Right lobe of liver (tissue), 6 donors: ENCODE results near the gene TRAF3. TPM values are rescaled to one million over a fixed set of nuclear protein-coding genes. Genes with fewer than 3 reads are reported as not detected.

ENCODE experiments used
- ATAC-seq, 4 donors: fragments of 200-7000 bp; cut with Tn5 transposase; one replicate each; pipeline ENCODE4 v1.9.1; 2020; ENCODE audit warnings: mild to moderate bottlenecking in 4 of 4, moderate library complexity in 4 of 4
- DNase-seq, 3 donors: peaks; one replicate each; pipeline ENCODE4 v3.0.0-alpha.2; 2020
- H3K27ac ChIP-seq, 3 donors: fragments of 200-600 bp; one replicate each; pipeline ENCODE4 v1.8.0; 2022
- H3K27me3 ChIP-seq, 2 donors: fragments of 200-600 bp; one replicate each; pipeline ENCODE4 v1.8.0; 2022
- H3K36me3 ChIP-seq, 4 donors: fragments of 200-600 bp; sonication (generic) in 1 of 4; one replicate each; pipeline versions ENCODE4 v1.5.1 to v1.8.0; 2017 to 2022; ENCODE audit warnings: control low read depth in 1 of 4
- H3K4me1 ChIP-seq, 4 donors: fragments of 200-600 bp; sonication (generic) in 1 of 4; one replicate each; pipeline versions ENCODE4 v1.5.1 to v1.8.0; 2017 to 2022; ENCODE audit warnings: control low read depth in 1 of 4
- H3K4me3 ChIP-seq, 3 donors: fragments of 200-600 bp; one replicate each; pipeline ENCODE4 v1.8.0; 2022
- H3K9me3 ChIP-seq, 4 donors: fragments of 200-600 bp; sonication (generic) in 1 of 4; one replicate each; pipeline versions ENCODE4 v1.5.1 to v1.8.0; 2017 to 2022; ENCODE audit warnings: control low read depth in 1 of 4
- POLR2A ChIP-seq: fragments of 450-650 bp; IDR thresholded peaks from one replicate; pipeline ENCODE4 v1.6.1; 2017; ENCODE audit warnings: antibody characterized with exemption, mild to moderate bottlenecking
- WGBS: methylation state at CpG from one replicate; pipeline ENCODE4 v1.1.6; 2018; ENCODE audit warnings: low coverage, low lambda C conversion rate; ENCODE audit not compliant: insufficient coverage; ENCODE audit errors: missing lambda C conversion rate; 5-methylcytosine and 5-hydroxymethylcytosine counted together
- intact Hi-C, 2 donors: fragments of 100-400 bp; cut with DNase I; formaldehyde crosslinking; loops; one replicate each; pipeline versions ENCODE4 v1.11.2 to v1.14.1; 2022
- total RNA-seq, 6 experiments: library from RNA; depleted of rRNA in 2 of 6; stranded (reverse); fragments of >200 nt in 2 of 6; fragmentation: NEBNext Ultra II Directional in 3 of 6; extraction: Animal tissue kit (Norgen Biotek cat#: 25700) in 3 of 6; gene quantifications; one replicate each; pipeline versions ENCODE4 v1.1.0 to v1.2.4, GENCODE V29; 2016 to 2023
- TF ChIP-seq, protein P1 (sequence below), 4 donors: fragments of 200-600 bp in 3 of 4; fragments of 450-650 bp in 1 of 4; IDR thresholded peaks; one replicate each; pipeline versions ENCODE4 v1.5.1 to v1.8.0; 2016 to 2022; ENCODE audit warnings: antibody characterized with exemption in 4 of 4, mild to moderate bottlenecking in 2 of 4
- donor health status: DM: no; HTN: yes; CAD: no.
- donor health status: DM: no; HTN: no; CAD: no.
- donor health status: DM: no; HTN: no; CAD: no.
- donor health status: DM: no; HTN: yes; CAD: no.
- donor health status: DM: no; HTN: yes; CAD: no.

Gene TRAF3
- total RNA-seq, 6 experiments from 2014 or later = 5.6 to 10.5 (median 8.3) TPM

DNA sequence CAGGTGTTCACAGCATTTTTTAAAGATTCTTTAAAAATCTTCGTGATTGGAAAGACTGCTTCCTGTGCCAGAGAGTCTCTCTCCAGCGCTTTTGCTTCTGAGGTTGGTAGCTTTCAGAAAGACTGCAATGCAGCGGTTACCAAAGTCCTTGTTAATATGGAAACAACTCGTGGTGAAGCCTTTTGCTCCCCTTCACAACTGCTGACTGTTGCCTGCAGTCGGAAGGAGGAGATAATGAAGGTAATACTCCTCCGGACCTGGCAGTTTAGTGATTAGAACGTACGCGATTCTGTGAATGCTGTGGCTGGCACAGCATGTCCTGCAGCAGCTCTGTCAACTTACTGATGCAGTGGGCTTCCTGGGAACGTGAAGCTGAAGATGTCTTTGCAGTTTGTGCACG lies 50.9 kb downstream of the TRAF3 start:
- Histone ChIP-seq H3K9me3 (no peaks in the 10 kb centered on the region), H3K27me3 (no peaks in the 10 kb centered on the region), H3K36me3 (no peaks in the 10 kb centered on the region), H3K27ac (no peak overlapping the region), H3K4me1 (peaks cover 0 to 19% (median 0%) of the 10 kb centered on the region in 4 donors), H3K4me3 (no peak overlapping the region)
- 71% methylated on average over 7 of the region's 11 CpGs for WGBS
- ATAC-seq (no peak), DNase-seq (no peak)
- intact Hi-C loops = no loop called here
- TF ChIP-seq POLR2A = no peak
- TF ChIP-seq, protein P1, sequence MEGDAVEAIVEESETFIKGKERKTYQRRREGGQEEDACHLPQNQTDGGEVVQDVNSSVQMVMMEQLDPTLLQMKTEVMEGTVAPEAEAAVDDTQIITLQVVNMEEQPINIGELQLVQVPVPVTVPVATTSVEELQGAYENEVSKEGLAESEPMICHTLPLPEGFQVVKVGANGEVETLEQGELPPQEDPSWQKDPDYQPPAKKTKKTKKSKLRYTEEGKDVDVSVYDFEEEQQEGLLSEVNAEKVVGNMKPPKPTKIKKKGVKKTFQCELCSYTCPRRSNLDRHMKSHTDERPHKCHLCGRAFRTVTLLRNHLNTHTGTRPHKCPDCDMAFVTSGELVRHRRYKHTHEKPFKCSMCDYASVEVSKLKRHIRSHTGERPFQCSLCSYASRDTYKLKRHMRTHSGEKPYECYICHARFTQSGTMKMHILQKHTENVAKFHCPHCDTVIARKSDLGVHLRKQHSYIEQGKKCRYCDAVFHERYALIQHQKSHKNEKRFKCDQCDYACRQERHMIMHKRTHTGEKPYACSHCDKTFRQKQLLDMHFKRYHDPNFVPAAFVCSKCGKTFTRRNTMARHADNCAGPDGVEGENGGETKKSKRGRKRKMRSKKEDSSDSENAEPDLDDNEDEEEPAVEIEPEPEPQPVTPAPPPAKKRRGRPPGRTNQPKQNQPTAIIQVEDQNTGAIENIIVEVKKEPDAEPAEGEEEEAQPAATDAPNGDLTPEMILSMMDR (IDR thresholded peaks at IDR 0.05) = no peak

DNA sequence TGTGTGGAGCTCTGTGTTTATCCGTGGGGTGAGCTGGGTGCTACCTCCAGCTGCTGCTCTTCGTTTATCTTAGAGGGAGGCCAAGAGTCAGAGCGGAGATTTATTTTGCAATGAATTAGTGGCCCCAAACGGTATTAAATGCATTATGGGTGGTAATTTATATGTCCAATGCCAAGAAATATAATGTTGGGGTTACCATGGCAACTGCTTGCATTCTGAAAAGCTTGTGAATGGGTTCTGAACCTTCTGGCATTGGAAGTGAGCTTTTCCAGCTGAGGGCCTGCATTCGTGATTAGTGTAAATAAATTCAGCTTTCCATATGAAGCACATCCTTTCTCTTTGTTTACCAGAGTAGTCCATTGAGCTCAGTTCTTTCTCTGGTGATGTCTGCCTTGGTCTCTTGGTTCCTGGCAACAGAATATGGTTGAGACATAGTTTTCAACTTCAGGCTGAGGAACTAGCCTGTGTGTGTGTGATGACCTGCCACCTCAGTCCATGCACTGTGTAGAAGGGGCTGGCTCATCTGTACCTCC lies 51.8 kb downstream of the TRAF3 start:
- DNase-seq = no peak
- H3K27me3 ChIP-seq = no peaks in the 10 kb centered on the region
- H3K4me3 ChIP-seq = no peak overlapping the region
- H3K4me1 ChIP-seq = peaks cover 0 to 19% (median 0%) of the 10 kb centered on the region in 4 donors
- H3K36me3 ChIP-seq = no peaks in the 10 kb centered on the region
- no peaks in the 10 kb centered on the region for H3K9me3 ChIP-seq
- WGBS = 60% methylated on average over 5 of the region's 5 CpGs
- TF ChIP-seq, protein P1 (IDR thresholded peaks at IDR 0.05) = no peak
- TF ChIP-seq POLR2A = no peak
- ATAC-seq = no peak
- H3K27ac ChIP-seq = no peak overlapping the region
- intact Hi-C loops = no loop called here

DNA sequence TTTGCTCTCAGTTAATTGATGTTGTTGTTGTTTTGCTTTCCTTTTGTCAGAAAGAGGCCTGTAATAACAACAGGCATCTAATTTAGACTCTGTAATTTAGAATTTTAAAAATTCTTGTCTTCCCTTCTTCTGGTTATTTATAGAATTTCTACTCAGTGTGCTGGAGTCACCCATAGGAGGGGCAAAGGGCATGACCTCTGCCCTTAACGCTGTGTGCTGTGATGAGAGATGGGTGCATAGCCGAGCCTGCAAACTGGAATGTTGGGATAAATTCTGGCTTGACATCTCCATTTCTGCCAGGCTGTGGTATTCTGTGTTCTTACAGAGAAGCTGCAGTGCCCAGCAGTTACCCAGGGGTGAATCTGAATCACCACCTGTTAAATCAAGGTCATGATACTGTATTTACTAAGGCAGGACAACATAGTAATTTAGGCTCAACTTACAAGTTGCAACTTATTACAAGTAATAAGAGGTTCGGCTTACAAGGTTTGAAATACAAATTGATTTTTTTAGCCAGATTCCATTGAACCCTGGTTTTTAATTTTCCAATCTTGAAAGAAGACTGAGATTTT lies 53.3 kb downstream of the TRAF3 start:
- H3K9me3 ChIP-seq = no peaks in the 10 kb centered on the region
- ATAC-seq = peak in 1 of 4 donors; percentile 28
- TF ChIP-seq POLR2A = no peak
- TF ChIP-seq, protein P1 (IDR thresholded peaks at IDR 0.05) = no peak
- 54% methylated on average over 3 of the region's 3 CpGs for WGBS
- no peaks in the 10 kb centered on the region for H3K36me3 ChIP-seq
- H3K4me1 ChIP-seq = peaks cover 0 to 8% (median 0%) of the 10 kb centered on the region in 4 donors
- intact Hi-C loops = no loop called here
- H3K4me3 ChIP-seq = no peak overlapping the region
- H3K27me3 ChIP-seq = no peaks in the 10 kb centered on the region
- no peak for DNase-seq
- H3K27ac ChIP-seq = no peak overlapping the region

DNA sequence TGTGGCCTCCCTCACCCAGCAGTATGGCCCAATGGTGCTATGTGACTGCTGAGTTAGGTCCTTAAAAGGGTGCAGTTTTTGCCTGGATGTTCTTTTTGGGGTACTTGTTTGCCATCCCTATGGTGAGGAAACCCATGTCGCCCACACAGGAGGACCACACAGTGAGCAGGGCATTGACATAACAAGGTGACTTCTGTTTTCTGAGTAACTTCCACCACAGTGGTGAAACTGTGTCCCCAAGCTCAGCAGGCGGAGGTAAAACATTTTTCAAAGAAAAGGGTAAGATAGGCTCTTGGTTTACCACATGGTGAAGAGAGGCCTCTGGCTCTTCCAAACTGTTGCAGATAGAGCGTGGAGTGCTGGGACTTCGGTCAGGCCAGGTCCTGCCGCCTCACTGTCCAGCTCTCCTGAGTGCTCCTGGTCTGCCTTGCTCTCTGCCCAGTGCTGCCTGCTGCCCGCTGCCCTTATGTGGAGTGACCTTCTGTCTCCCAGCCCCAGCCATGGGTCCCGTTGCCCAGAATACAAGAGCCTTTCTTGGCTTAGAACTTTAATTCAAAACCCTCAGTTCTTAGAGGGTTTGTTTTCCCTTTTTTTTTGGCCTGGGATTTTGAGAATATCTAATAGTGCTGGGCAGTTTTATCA lies 54.0 kb downstream of the TRAF3 start:
- H3K27me3 ChIP-seq = no peaks in the 10 kb centered on the region
- H3K27ac ChIP-seq = no peak overlapping the region
- H3K9me3 ChIP-seq = no peaks in the 10 kb centered on the region
- intact Hi-C loops = no loop called here
- 73% methylated on average over 3 of the region's 7 CpGs for WGBS
- no peak overlapping the region for H3K4me3 ChIP-seq
- ATAC-seq (no peak), DNase-seq (no peak)
- no peaks in the 10 kb centered on the region for H3K36me3 ChIP-seq
- H3K4me1 ChIP-seq = peaks cover 0 to 5% (median 0%) of the 10 kb centered on the region in 4 donors
- TF ChIP-seq POLR2A = no peak
- TF ChIP-seq, protein P1 (IDR thresholded peaks at IDR 0.05) = no peak
